Activated naive CD4-positive, alpha-beta T cell treated with Interleukin-2 at 50 U/mL for 16 hours (primary cell): Measurements from ENCODE around the gene PLA2G7.
"Not testable (repeated sequence)": the region's sequence is repeated elsewhere in the genome, so short reads cannot be mapped to it uniquely, and the experiment has no call there.

ENCODE experiments used
- DNase-seq: peaks from one replicate; pipeline ENCODE4 v3.0.0-alpha.2; 2020

Gene PLA2G7

GRCh38 chr6:46746696-46747095 lies 11.5 kb upstream of the PLA2G7 start, which contains the start of gene ANKRD66:
ANKRD66 (plus strand) TSS chr6:46746933; CDS start chr6:46751949, 5,016 bp downstream.
- no peak for DNase-seq

- DNase-seq = no peak
These were observed 10.8 kb upstream of the PLA2G7 start for GRCh38 chr6:46745973-46746372.

- not testable (repeated sequence) for DNase-seq
These were observed 9.1 kb upstream of the PLA2G7 start for GRCh38 chr6:46744159-46744725.

- no peak for DNase-seq
These were observed 8.4 kb upstream of the PLA2G7 start for GRCh38 chr6:46743425-46744158.

GRCh38 chr6:46741910-46742309 lies 6.7 kb upstream of the PLA2G7 start:
- no peak for DNase-seq

- no peak for DNase-seq
These were observed 6.3 kb upstream of the PLA2G7 start for GRCh38 chr6:46741482-46741881.

GRCh38 chr6:46736906-46737305 lies 1.7 kb upstream of the PLA2G7 start:
- no peak for DNase-seq

- DNase-seq = no peak
These were observed 501 bp upstream of the PLA2G7 start for GRCh38 chr6:46735720-46736031.

- no peak for DNase-seq
These were observed 1.8 kb downstream of the PLA2G7 start for GRCh38 chr6:46733341-46733801.

GRCh38 chr6:46730921-46731461 lies 4.2 kb downstream of the PLA2G7 start:
- no peak for DNase-seq

GRCh38 chr6:46729787-46730326 lies 5.3 kb downstream of the PLA2G7 start:
- DNase-seq = no peak

- DNase-seq = no peak
These were observed 14.8 kb downstream of the PLA2G7 start for GRCh38 chr6:46720401-46720800.

GRCh38 chr6:46719099-46719498 lies 16.1 kb downstream of the PLA2G7 start:
- DNase-seq = no peak

- DNase-seq = no peak
These were observed 20.0 kb downstream of the PLA2G7 start for GRCh38 chr6:46715141-46715540.

- DNase-seq = no peak
These were observed 23.7 kb downstream of the PLA2G7 start for GRCh38 chr6:46711491-46711890.

- no peak for DNase-seq
These were observed 28.7 kb downstream of the PLA2G7 start for GRCh38 chr6:46706464-46706863.

GRCh38 chr6:46704562-46704961 lies 30.6 kb downstream of the PLA2G7 start:
- DNase-seq = no peak

GRCh38 chr6:46699970-46700369 lies 35.2 kb downstream of the PLA2G7 start:
- no peak for DNase-seq

GRCh38 chr6:46690911-46691451 lies 44.2 kb downstream of the PLA2G7 start:
- DNase-seq = no peak

GRCh38 chr6:46690141-46690755 lies 44.9 kb downstream of the PLA2G7 start:
- DNase-seq = no peak

- DNase-seq = no peak
These were observed 45.5 kb downstream of the PLA2G7 start for GRCh38 chr6:46689657-46690056.

GRCh38 chr6:46688966-46689335 lies 46.2 kb downstream of the PLA2G7 start:
- DNase-seq = no peak
